Measurements from ENCODE around the gene LRRK1.

LRRK1 gene

GRCh38 chr15:100988297-100988696 lies 69.1 kb downstream of the LRRK1 start:
- H3K4me1 ChIP-seq (ENCODE audit: control insufficient read depth in 1 of 2, insufficient read depth in 2 of 2, low read length in 2 of 2), result no peaks in the 10 kb centered on the region
- H3K27me3 ChIP-seq (ENCODE audit: low read depth, low read length), result no peaks in the 10 kb centered on the region
- H3K36me3 ChIP-seq (ENCODE audit: control insufficient read depth in 1 of 2, insufficient read depth in 2 of 2, low read length in 2 of 2), result peaks cover 14 to 19% of the 10 kb centered on the region in 2 donors
- H3K4me3 ChIP-seq (ENCODE audit: low read depth in 1 of 2, low read length in 2 of 2), result no peak overlapping the region
- H3K27ac ChIP-seq (ENCODE audit: low read length), result no peak overlapping the region
- no peaks in the 10 kb centered on the region for H3K9me3 ChIP-seq (ENCODE audit: control insufficient read depth in 1 of 2, low read length in 2 of 2)

GRCh38 chr15:100988857-100989256 lies 69.7 kb downstream of the LRRK1 start:
- Histone ChIP-seq H3K27ac (ENCODE audit: low read length) (no peak overlapping the region), H3K4me1 (ENCODE audit: control insufficient read depth in 1 of 2, insufficient read depth in 2 of 2, low read length in 2 of 2) (no peaks in the 10 kb centered on the region), H3K4me3 (ENCODE audit: low read depth in 1 of 2, low read length in 2 of 2) (no peak overlapping the region), H3K9me3 (ENCODE audit: control insufficient read depth in 1 of 2, low read length in 2 of 2) (no peaks in the 10 kb centered on the region), H3K27me3 (ENCODE audit: low read depth, low read length) (no peaks in the 10 kb centered on the region), H3K36me3 (ENCODE audit: control insufficient read depth in 1 of 2, insufficient read depth in 2 of 2, low read length in 2 of 2) (peaks cover 14 to 15% of the 10 kb centered on the region in 2 donors)

GRCh38 chr15:100994597-100995446 lies 75.7 kb downstream of the LRRK1 start:
- Histone ChIP-seq H3K4me3 (ENCODE audit: low read depth in 1 of 2, low read length in 2 of 2) (no peak overlapping the region), H3K27ac (ENCODE audit: low read length) (no peak overlapping the region), H3K4me1 (ENCODE audit: control insufficient read depth in 1 of 2, insufficient read depth in 2 of 2, low read length in 2 of 2) (no peaks in the 10 kb centered on the region), H3K36me3 (ENCODE audit: control insufficient read depth in 1 of 2, insufficient read depth in 2 of 2, low read length in 2 of 2) (peaks cover 0 to 3% of the 10 kb centered on the region in 2 donors), H3K27me3 (ENCODE audit: low read depth, low read length) (no peaks in the 10 kb centered on the region), H3K9me3 (ENCODE audit: control insufficient read depth in 1 of 2, low read length in 2 of 2) (no peaks in the 10 kb centered on the region)

- H3K9me3 ChIP-seq (ENCODE audit: control insufficient read depth in 1 of 2, low read length in 2 of 2), result no peaks in the 10 kb centered on the region
- no peak overlapping the region for H3K27ac ChIP-seq (ENCODE audit: low read length)
Measured at GRCh38 chr15:100995471-100996430, 76.6 kb downstream of the LRRK1 start.

GRCh38 chr15:100997442-100997841 lies 78.3 kb downstream of the LRRK1 start:
- Histone ChIP-seq H3K36me3 (ENCODE audit: control insufficient read depth in 1 of 2, insufficient read depth in 2 of 2, low read length in 2 of 2) (peaks cover 3 to 8% of the 10 kb centered on the region in 2 donors), H3K27me3 (ENCODE audit: low read depth, low read length) (no peaks in the 10 kb centered on the region), H3K9me3 (ENCODE audit: control insufficient read depth in 1 of 2, low read length in 2 of 2) (no peaks in the 10 kb centered on the region), H3K4me3 (ENCODE audit: low read depth in 1 of 2, low read length in 2 of 2) (no peak overlapping the region), H3K27ac (ENCODE audit: low read length) (no peak overlapping the region), H3K4me1 (ENCODE audit: control insufficient read depth in 1 of 2, insufficient read depth in 2 of 2, low read length in 2 of 2) (no peaks in the 10 kb centered on the region)

More at GRCh38 chr15:100995471-100996430, 76.6 kb downstream of the LRRK1 start:
- Histone ChIP-seq H3K4me3 (ENCODE audit: low read depth in 1 of 2, low read length in 2 of 2) (no peak overlapping the region), H3K27me3 (ENCODE audit: low read depth, low read length) (no peaks in the 10 kb centered on the region), H3K4me1 (ENCODE audit: control insufficient read depth in 1 of 2, insufficient read depth in 2 of 2, low read length in 2 of 2) (no peaks in the 10 kb centered on the region), H3K36me3 (ENCODE audit: control insufficient read depth in 1 of 2, insufficient read depth in 2 of 2, low read length in 2 of 2) (peaks cover 3% of the 10 kb centered on the region in 2 donors)

GRCh38 chr15:100998630-100999029 lies 79.5 kb downstream of the LRRK1 start:
- peaks cover 3 to 8% of the 10 kb centered on the region in 2 donors for H3K36me3 ChIP-seq (ENCODE audit: control insufficient read depth in 1 of 2, insufficient read depth in 2 of 2, low read length in 2 of 2)
- H3K4me3 ChIP-seq (ENCODE audit: low read depth in 1 of 2, low read length in 2 of 2), result no peak overlapping the region
- H3K27me3 ChIP-seq (ENCODE audit: low read depth, low read length), result no peaks in the 10 kb centered on the region
- H3K27ac ChIP-seq (ENCODE audit: low read length), result no peak overlapping the region
- no peaks in the 10 kb centered on the region for H3K4me1 ChIP-seq (ENCODE audit: control insufficient read depth in 1 of 2, insufficient read depth in 2 of 2, low read length in 2 of 2)
- no peaks in the 10 kb centered on the region for H3K9me3 ChIP-seq (ENCODE audit: control insufficient read depth in 1 of 2, low read length in 2 of 2)

- Histone ChIP-seq H3K27me3 (ENCODE audit: low read depth, low read length) (no peaks in the 10 kb centered on the region), H3K9me3 (ENCODE audit: control insufficient read depth in 1 of 2, low read length in 2 of 2) (no peaks in the 10 kb centered on the region), H3K4me3 (ENCODE audit: low read depth in 1 of 2, low read length in 2 of 2) (no peak overlapping the region), H3K27ac (ENCODE audit: low read length) (no peak overlapping the region), H3K36me3 (ENCODE audit: control insufficient read depth in 1 of 2, insufficient read depth in 2 of 2, low read length in 2 of 2) (peaks cover 3 to 8% of the 10 kb centered on the region in 2 donors), H3K4me1 (ENCODE audit: control insufficient read depth in 1 of 2, insufficient read depth in 2 of 2, low read length in 2 of 2) (no peaks in the 10 kb centered on the region)
Measured at GRCh38 chr15:100999369-100999768, 80.2 kb downstream of the LRRK1 start.

GRCh38 chr15:101000271-101000681 lies 81.1 kb downstream of the LRRK1 start:
- peaks cover 5 to 8% of the 10 kb centered on the region in 2 donors for H3K36me3 ChIP-seq (ENCODE audit: control insufficient read depth in 1 of 2, insufficient read depth in 2 of 2, low read length in 2 of 2)
- H3K27me3 ChIP-seq (ENCODE audit: low read depth, low read length), result no peaks in the 10 kb centered on the region
- H3K27ac ChIP-seq (ENCODE audit: low read length), result no peak overlapping the region
- H3K9me3 ChIP-seq (ENCODE audit: control insufficient read depth in 1 of 2, low read length in 2 of 2), result no peaks in the 10 kb centered on the region
- H3K4me3 ChIP-seq (ENCODE audit: low read depth in 1 of 2, low read length in 2 of 2), result no peak overlapping the region
- no peaks in the 10 kb centered on the region for H3K4me1 ChIP-seq (ENCODE audit: control insufficient read depth in 1 of 2, insufficient read depth in 2 of 2, low read length in 2 of 2)

- H3K27ac ChIP-seq (ENCODE audit: low read length), result no peak overlapping the region
- H3K36me3 ChIP-seq (ENCODE audit: control insufficient read depth in 1 of 2, insufficient read depth in 2 of 2, low read length in 2 of 2), result peaks cover 6 to 8% of the 10 kb centered on the region in 2 donors
- H3K9me3 ChIP-seq (ENCODE audit: control insufficient read depth in 1 of 2, low read length in 2 of 2), result no peaks in the 10 kb centered on the region
- no peaks in the 10 kb centered on the region for H3K4me1 ChIP-seq (ENCODE audit: control insufficient read depth in 1 of 2, insufficient read depth in 2 of 2, low read length in 2 of 2)
- no peak overlapping the region for H3K4me3 ChIP-seq (ENCODE audit: low read depth in 1 of 2, low read length in 2 of 2)
- H3K27me3 ChIP-seq (ENCODE audit: low read depth, low read length), result no peaks in the 10 kb centered on the region
Measured at GRCh38 chr15:101001056-101001455, 81.9 kb downstream of the LRRK1 start.

GRCh38 chr15:101001796-101002195 lies 82.6 kb downstream of the LRRK1 start:
- Histone ChIP-seq H3K9me3 (ENCODE audit: control insufficient read depth in 1 of 2, low read length in 2 of 2) (no peaks in the 10 kb centered on the region), H3K27me3 (ENCODE audit: low read depth, low read length) (no peaks in the 10 kb centered on the region), H3K4me1 (ENCODE audit: control insufficient read depth in 1 of 2, insufficient read depth in 2 of 2, low read length in 2 of 2) (peaks cover 0 to 3% of the 10 kb centered on the region in 2 donors), H3K36me3 (ENCODE audit: control insufficient read depth in 1 of 2, insufficient read depth in 2 of 2, low read length in 2 of 2) (peaks cover 6 to 8% of the 10 kb centered on the region in 2 donors), H3K4me3 (ENCODE audit: low read depth in 1 of 2, low read length in 2 of 2) (no peak overlapping the region), H3K27ac (ENCODE audit: low read length) (no peak overlapping the region)

- H3K4me3 ChIP-seq (ENCODE audit: low read depth in 1 of 2, low read length in 2 of 2), result no peak overlapping the region
- H3K36me3 ChIP-seq (ENCODE audit: control insufficient read depth in 1 of 2, insufficient read depth in 2 of 2, low read length in 2 of 2), result peaks cover 6 to 8% of the 10 kb centered on the region in 2 donors
- H3K27ac ChIP-seq (ENCODE audit: low read length), result no peak overlapping the region
- no peaks in the 10 kb centered on the region for H3K9me3 ChIP-seq (ENCODE audit: control insufficient read depth in 1 of 2, low read length in 2 of 2)
- H3K27me3 ChIP-seq (ENCODE audit: low read depth, low read length), result no peaks in the 10 kb centered on the region
- H3K4me1 ChIP-seq (ENCODE audit: control insufficient read depth in 1 of 2, insufficient read depth in 2 of 2, low read length in 2 of 2), result peaks cover 5 to 7% of the 10 kb centered on the region in 2 donors
Measured at GRCh38 chr15:101003081-101003480, 83.9 kb downstream of the LRRK1 start.
